Subcutaneous adipose tissue (tissue), 4 donors: ENCODE data around the gene B3GAT3. TPM values are rescaled to one million over a fixed set of nuclear protein-coding genes. Genes with fewer than 3 reads are reported as not detected.

ENCODE experiments used
- total RNA-seq, 4 donors: library from RNA; depleted of rRNA; stranded (reverse); fragments of >200 nt; gene quantifications; one replicate each; pipeline ENCODE4 v1.1.0, GENCODE V29; 2016
- TF ChIP-seq, protein P1 (sequence below): fragments of 450-650 bp; IDR thresholded peaks from one replicate; pipeline ENCODE4 v1.5.1; 2016; ENCODE audit warnings: low read depth, mild to moderate bottlenecking, control low read depth, antibody characterized with exemption, moderate library complexity

B3GAT3 gene
- total RNA-seq, 4 donors from 2014 or later = 13.5 to 29.5 (median 24.2) TPM

DNA sequence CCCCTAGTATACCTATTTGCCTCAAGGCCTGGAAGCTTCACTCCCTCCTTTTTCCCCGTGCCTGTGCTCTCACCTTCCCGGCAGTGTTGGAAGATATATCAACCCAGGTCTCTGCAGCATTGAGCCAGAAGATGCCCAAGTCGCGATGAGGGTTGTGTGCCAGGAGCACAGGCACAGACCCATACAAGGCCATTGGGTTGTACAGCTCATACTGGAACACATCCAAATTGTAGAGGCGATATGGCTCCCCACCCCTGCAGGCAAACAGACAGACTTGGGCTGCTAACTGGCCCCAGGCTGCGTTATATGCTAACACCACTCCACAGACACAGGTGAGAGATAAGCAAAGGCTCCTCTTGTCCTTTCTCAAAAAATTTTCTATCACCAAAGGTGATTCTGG lies 10.7 kb upstream of the B3GAT3 start:
- TF ChIP-seq, protein P1, sequence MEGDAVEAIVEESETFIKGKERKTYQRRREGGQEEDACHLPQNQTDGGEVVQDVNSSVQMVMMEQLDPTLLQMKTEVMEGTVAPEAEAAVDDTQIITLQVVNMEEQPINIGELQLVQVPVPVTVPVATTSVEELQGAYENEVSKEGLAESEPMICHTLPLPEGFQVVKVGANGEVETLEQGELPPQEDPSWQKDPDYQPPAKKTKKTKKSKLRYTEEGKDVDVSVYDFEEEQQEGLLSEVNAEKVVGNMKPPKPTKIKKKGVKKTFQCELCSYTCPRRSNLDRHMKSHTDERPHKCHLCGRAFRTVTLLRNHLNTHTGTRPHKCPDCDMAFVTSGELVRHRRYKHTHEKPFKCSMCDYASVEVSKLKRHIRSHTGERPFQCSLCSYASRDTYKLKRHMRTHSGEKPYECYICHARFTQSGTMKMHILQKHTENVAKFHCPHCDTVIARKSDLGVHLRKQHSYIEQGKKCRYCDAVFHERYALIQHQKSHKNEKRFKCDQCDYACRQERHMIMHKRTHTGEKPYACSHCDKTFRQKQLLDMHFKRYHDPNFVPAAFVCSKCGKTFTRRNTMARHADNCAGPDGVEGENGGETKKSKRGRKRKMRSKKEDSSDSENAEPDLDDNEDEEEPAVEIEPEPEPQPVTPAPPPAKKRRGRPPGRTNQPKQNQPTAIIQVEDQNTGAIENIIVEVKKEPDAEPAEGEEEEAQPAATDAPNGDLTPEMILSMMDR = no peak

DNA sequence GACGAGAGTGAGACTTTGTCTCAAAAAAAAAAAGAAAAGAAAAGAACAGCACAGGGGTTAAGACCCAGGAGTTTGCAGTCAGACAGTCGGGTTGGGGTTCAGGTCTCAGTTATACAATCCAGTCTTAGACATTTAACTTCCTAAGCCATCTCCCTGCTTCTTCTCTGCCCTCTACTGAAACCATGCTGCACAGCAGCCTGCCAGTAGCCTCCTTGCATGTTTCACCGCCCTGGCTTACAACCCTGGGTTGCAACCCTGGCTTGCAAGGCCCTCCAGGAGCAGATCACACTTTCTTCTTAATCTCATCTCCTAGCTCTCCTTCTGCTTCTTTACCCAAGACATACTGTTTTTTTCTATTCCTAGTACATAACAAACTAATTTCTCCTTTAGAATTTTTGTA lies 5.9 kb upstream of the B3GAT3 start:
- TF ChIP-seq, protein P1 = no peak

DNA sequence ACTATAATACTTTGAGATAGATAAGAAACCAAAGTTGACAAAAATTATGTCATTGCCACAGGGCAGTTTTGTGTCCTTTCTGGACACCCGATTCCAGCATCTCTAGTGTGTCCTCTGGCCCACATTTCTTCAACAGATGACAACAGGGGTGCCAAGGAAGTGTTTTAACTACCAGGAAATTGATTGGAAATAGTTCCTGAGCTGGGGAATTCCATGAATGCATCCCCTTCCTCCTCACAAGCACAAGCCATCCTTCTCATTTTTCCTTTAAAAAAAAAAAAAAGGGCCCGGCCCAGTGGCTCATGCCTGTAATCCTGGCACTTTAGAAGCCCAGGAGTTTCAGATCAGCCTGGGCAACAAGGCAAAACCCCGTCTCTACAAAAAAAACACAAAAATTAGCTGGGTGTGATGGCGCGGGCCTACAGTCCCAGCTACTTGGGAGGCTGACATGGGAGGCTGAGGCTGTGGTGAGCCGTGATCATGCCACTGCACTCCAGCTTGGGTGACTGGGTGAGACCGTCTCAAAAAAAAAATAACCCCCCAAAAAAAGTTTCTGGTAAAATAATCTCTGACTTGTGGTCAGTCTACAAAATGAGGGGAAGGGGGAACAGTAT lies 797 bp upstream of the B3GAT3 start:
- TF ChIP-seq, protein P1 = no peak

GRCh38 chr11:62621027-62621566 lies 689 bp downstream of the B3GAT3 start:
- TF ChIP-seq, protein P1 = no peak

- TF ChIP-seq, protein P1 = no peak
These were observed 6.3 kb downstream of the B3GAT3 start for GRCh38 chr11:62615521-62615920.

GRCh38 chr11:62614275-62614674 lies 7.5 kb downstream of the B3GAT3 start:
- TF ChIP-seq, protein P1 = no peak

GRCh38 chr11:62613291-62613778 lies 8.5 kb downstream of the B3GAT3 start:
- TF ChIP-seq, protein P1 = no peak
